ENCODE measurements around the gene MCEMP1. TPM values are rescaled to one million over a fixed set of nuclear protein-coding genes. Genes with fewer than 3 reads are reported as not detected.

Gene MCEMP1
- polyA plus RNA-seq, 2 of the 4 experiments (the other 2 are of a cell fraction): 0.17 TPM; not detected in 1

GRCh38 chr19:7672522-7672921 lies 4.4 kb upstream of the MCEMP1 start:
- peaks cover 5% of the 10 kb centered on the region; the same call in 1 of the 3 replicates for H3K9me3 ChIP-seq
- FAIRE-seq (no peak), ATAC-seq (no peak), DNase-seq (ENCODE audit: low read depth in 1 of 2, low spot score in 1 of 2) (no peak)
- ChIA-PET POLR2A (no interaction called here), CTCF (interaction anchor here (0.6 to 5.7 kb wide), 4 partner anchors 8 to 134 kb away, joined by 3 to 34 read pairs (median 3); partner anchors contain the start of gene TRAPPC5)
- no peak overlapping the region for H3K4me2 ChIP-seq
- WGBS (ENCODE audit: missing lambda C conversion rate): 24% methylated on average over 6 of the region's 9 CpGs
- no peaks in the 10 kb centered on the region for H3K4me1 ChIP-seq
- TF ChIP-seq USF2 (IDR thresholded peaks at IDR 0.05) (no peak), EHF (CRISPR knock-in tag; IDR thresholded peaks at IDR 0.05) (no peak), MAFK (IDR thresholded peaks at IDR 0.05; ENCODE audit: partially characterized antibody) (no peak), CBX2 (IDR thresholded peaks at IDR 0.05; ENCODE audit: borderline replicate concordance, low read depth) (no peak), REST (IDR thresholded peaks at IDR 0.05) (no peak), CBX8 (IDR thresholded peaks at IDR 0.05) (no peak), RCOR1 (IDR thresholded peaks at IDR 0.05; ENCODE audit: low read depth, low read length) (no peak), CHD4 (IDR thresholded peaks at IDR 0.05; ENCODE audit: borderline replicate concordance) (no peak), TFCP2L1 (CRISPR knock-in tag; IDR thresholded peaks at IDR 0.05) (no peak), BCL3 (IDR thresholded peaks at IDR 0.05) (no peak), BHLHE40 (IDR thresholded peaks at IDR 0.05; ENCODE audit: low read depth, low read length) (no peak), HOXB13 (CRISPR knock-in tag; IDR thresholded peaks at IDR 0.05; ENCODE audit: low read depth) (no peak), RAD21 (conservative IDR thresholded peaks at IDR 0.05 in 1 of 2, IDR thresholded peaks at IDR 0.05 in 1 of 2) (no peak), GATA3 (IDR thresholded peaks at IDR 0.05; ENCODE audit: borderline replicate concordance) (no peak), HMGXB4 (CRISPR knock-in tag; IDR thresholded peaks at IDR 0.05; ENCODE audit: borderline replicate concordance) (no peak), ESRRA (IDR thresholded peaks at IDR 0.05; ENCODE audit: borderline replicate concordance, low read length) (no peak), EP300 (IDR thresholded peaks at IDR 0.05) (no peak), MAZ (IDR thresholded peaks at IDR 0.05; ENCODE audit: borderline replicate concordance, low read depth, low read length) (no peak), RFX5 (IDR thresholded peaks at IDR 0.05) (no peak), POLR2A (IDR thresholded peaks at IDR 0.05; ENCODE audit: low read length) (no peak)
- H3K4me3 ChIP-seq: no peak overlapping the region
- H3K27ac ChIP-seq: no peak overlapping the region
